ENCODE data around the gene KAT6B.

GRCh38 chr10:74856940-74857339 lies 30.5 kb downstream of the KAT6B start:
- no peak for TF ChIP-seq CTCF (IDR thresholded peaks at IDR 0.05)
- no peak for TF ChIP-seq POLR2A (IDR thresholded peaks at IDR 0.05)
